ENCODE results near the gene TBC1D22A.

DNA sequence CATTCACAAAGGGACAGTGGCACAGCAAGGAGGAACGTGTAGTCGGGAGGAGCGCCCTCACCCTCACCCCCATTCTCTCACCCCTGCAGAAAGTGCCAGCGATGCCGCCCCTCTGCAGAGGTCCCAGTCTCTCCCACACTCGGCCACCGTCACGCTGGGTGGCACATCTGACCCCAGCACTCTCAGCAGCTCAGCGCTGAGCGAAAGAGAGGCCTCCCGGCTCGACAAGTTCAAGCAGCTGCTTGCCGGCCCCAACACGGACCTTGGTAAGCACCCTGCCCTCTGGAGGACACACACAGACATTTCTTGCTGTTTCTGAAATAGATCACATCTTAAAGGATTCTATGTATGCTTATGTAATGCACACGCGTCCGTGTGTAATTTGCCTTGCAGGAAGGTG is 34.9 kb downstream of the TBC1D22A start:
- TF ChIP-seq, protein P1, sequence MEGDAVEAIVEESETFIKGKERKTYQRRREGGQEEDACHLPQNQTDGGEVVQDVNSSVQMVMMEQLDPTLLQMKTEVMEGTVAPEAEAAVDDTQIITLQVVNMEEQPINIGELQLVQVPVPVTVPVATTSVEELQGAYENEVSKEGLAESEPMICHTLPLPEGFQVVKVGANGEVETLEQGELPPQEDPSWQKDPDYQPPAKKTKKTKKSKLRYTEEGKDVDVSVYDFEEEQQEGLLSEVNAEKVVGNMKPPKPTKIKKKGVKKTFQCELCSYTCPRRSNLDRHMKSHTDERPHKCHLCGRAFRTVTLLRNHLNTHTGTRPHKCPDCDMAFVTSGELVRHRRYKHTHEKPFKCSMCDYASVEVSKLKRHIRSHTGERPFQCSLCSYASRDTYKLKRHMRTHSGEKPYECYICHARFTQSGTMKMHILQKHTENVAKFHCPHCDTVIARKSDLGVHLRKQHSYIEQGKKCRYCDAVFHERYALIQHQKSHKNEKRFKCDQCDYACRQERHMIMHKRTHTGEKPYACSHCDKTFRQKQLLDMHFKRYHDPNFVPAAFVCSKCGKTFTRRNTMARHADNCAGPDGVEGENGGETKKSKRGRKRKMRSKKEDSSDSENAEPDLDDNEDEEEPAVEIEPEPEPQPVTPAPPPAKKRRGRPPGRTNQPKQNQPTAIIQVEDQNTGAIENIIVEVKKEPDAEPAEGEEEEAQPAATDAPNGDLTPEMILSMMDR (conservative IDR thresholded peaks at IDR 0.05; ENCODE audit: low read depth in 2 of 2) = peak; percentile 45 to 46
- TF ChIP-seq EZH2phosphoT487 (IDR thresholded peaks at IDR 0.05; ENCODE audit: unreplicated experiment) (no peak), CREB1 (CRISPR knock-in tag; IDR thresholded peaks at IDR 0.05; ENCODE audit: low read depth) (no peak), POLR2AphosphoS5 (IDR thresholded peaks at IDR 0.05; ENCODE audit: low read depth) (no peak), EZH2 (IDR thresholded peaks at IDR 0.05; ENCODE audit: low read depth, unreplicated experiment) (no peak), ETS1 (IDR thresholded peaks at IDR 0.05) (no peak)
